ENCODE measurements around the gene GRXCR2.

- no peak for TF ChIP-seq CTCF (IDR thresholded peaks at IDR 0.05; ENCODE audit: insufficient read depth, low read depth, low read length)
- TF ChIP-seq EZH2 (IDR thresholded peaks at IDR 0.05; ENCODE audit: insufficient read depth, low read length), result no peak
These were observed 43.3 kb upstream of the GRXCR2 start for GRCh38 chr5:145915970-145916638.

Data from astrocyte (in vitro differentiated cells and primary cell).